Kasumi-1 (cell line): Measurements from ENCODE around the gene CD44.
A peak's percentile ranks its signal among the peaks of the same experiment; 100 is the strongest.
"Not testable (repeated sequence)": the region's sequence is repeated elsewhere in the genome, so short reads cannot be mapped to it uniquely, and the experiment has no call there.

Experiments
- DNase-seq, 2 experiments: peaks; one replicate each; lab custom pipeline; 2025; lab: John Stamatoyannopoulos, UW

Gene CD44

DNA sequence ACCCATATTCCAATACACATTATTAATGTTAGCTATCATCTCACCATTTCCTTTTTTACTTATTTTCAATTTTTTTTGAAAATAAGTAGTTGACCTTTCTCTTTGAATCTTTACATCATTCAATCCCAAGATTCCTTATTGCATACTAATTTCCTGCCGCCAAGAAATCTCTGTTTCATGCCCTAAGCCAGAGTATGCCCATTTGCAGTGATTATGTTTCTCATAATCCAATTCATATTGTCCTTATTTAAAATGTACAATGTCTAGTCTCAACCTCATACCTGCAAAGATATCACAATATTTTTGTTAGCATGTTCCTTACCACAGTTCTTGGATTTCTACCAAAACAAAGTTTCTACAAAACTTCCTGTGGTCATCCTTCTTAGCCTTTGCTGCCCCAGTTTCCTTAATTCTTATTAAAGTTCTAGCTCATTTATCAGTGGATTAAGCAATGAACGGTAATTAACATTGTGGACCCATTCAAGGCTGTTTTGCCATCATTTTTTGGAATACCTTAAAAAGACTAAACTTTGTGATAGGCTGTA, 75.3 kb downstream of the CD44 start:
- DNase-seq = no peak

DNA sequence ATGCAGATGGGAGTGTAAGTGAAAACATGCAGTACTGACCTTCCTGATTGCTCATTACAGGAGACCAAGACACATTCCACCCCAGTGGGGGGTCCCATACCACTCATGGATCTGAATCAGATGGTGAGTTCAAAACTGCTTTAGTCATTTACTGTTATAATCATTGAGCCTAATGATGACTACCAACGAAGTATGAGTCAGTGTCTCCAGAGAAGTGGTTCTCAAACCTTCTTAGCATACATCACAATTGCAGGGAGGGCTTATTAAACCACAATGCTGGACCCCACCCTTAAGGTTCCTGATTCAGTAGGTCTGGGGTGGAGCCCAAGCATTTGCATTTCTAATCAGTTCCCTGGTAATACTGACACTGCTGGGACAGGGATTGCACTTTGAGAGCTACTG, 75.8 kb downstream of the CD44 start:
- DNase-seq = no peak

DNA sequence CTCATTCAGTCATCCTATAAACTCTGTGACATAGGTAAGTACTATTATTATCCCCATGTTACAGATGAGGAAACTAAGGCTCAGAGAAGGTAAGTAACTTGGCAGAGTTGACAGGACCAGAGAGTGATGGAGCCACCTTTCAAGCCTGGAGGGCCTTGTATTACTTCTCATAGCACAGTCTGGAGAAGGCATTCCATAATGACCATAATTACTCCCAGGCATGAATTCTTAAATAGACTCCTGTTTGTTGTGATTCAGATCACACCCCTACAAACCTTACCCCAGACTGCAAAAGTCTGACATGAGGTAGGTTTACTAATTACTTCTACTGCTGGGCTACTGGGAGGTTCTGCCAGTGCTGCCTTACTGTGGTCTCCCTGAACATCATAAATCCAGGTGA, 77.0 kb downstream of the CD44 start:
- no peak for DNase-seq

DNA sequence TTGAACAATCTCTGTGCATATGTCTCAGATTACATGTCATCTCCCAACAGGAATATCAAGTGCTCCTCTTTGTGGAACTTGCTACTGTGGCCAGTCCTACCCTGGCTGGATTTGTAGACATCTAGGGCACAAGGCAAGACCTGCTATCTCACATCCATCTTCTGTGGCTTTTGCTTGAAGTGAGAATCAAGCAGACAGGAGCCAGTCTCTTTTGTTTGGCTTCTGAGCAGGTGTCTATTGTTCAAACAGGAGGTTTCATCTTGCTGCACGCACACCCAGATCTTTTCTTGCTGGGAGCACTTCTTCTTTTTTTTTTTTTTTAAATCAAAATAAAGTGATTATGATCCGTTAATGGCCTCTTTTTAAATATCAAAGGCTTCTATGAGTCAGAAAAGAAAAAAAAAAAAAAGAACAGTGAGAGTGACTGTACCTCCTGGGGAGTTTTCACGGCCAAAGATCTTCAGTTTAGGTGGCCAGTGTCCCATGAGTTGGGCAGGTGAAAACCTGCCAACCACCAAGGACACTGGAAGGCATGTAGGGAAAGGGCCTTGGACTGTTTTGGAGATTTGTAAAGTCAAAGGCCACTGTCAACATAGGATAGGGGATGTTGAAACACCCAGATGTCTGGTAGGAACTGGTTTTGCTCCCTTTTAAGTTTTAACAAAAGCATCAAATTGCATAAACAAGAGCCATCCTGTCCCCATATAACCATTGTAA, 78.1 kb downstream of the CD44 start:
- DNase-seq = no peak

DNA sequence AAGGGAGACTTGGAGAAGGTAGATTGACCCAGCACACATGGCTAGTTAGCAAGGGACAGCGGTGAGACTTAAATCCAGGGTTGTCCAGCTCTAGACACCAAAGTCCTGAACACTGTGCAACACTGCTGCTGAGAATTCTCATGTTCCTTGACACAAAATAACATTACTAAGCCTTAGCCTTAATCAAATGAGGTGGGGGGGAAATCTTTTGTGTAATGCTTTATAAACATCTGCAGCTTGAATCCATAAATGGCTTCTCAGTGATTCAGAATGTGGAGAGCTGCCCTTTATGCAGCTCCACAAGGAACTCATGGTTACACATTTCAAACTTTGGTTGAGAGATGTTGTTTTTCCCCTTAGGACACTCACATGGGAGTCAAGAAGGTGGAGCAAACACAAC, 80.0 kb downstream of the CD44 start:
- DNase-seq = no peak

DNA sequence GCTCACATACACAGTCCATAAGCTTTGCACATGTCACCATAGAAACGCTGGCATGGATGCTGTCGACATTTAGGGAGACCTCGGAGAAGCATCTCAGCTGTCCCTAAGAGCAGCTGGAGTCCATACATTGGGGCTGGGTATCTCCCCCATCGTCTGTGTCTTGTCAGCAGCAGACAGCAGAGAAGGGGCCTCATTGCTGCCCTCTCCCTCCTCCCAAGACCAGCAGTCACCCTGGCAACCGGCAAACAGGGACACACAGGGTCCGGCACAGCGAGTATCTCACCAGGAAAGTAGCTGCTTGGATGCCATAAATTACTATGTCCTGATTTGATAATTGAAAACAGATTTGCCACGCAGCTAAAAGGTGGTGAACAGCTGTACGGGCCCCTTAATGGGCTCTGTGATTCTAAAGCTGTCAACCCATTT, 84.4 kb downstream of the CD44 start:
- no peak for DNase-seq

DNA sequence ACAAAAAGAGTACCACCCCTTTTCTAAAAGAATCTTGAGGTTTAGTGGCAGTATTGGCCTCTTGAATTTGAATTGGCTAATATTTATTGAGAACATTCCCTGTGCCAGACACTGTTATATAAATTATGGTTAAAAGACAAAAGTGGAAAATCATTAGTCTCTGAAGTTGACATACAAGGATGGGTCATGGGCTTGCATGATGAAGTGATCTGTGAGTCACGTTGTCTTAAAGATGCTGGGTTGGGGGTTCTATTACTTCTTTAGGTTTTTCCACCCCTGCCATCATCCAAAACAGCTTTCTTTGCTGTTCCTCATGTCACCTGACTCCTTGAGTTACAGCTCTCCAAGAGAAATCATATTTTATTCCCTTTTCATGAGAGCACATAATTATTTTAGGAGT, 85.0 kb downstream of the CD44 start:
- DNase-seq = no peak

DNA sequence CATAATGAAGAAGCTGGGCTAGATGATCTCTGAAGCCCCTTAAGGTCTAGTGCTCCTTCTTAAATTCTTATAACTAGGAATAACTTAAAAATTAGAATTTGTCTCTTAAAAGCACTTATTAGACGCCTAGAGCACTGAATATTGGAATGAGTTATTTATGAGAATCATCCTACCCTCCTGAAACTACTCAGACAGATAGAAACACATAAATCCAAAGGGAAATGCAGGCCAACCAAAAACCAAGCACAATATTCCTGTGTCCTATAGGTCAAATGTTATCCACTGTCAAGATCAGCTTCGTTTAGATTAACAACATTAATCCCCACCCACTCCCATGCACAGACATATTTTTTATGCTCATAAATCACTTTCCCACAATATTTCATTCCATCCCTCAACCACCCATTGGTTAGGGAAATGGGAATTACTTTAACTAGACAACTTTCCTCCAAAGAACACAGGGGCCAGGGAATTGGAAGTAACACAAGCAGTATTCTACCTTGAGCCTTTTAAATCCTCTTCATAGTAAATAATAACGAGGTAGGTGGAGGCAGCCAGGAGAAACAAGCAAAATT, 87.1 kb downstream of the CD44 start:
- DNase-seq = no peak

DNA sequence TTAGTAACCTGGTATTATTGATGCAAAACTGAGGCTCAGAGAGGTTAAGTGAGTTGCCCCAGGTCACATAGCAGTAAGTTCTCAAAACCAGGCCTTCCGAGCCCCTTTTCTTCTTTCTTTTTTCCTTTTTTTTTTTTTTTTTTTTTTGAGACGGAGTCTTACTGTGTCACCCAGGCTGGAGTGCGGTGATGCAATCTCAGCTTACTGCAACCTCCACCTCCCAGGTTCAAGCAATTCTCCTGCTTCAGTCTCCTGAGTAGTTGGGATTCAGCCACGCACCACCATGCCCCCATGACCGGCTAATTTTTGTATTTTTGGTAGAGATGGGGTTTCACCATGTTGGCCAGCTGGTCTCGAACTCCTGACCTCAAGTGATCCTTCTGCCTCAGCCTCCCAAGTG, 87.8 kb downstream of the CD44 start:
- DNase-seq = not testable (repeated sequence)

DNA sequence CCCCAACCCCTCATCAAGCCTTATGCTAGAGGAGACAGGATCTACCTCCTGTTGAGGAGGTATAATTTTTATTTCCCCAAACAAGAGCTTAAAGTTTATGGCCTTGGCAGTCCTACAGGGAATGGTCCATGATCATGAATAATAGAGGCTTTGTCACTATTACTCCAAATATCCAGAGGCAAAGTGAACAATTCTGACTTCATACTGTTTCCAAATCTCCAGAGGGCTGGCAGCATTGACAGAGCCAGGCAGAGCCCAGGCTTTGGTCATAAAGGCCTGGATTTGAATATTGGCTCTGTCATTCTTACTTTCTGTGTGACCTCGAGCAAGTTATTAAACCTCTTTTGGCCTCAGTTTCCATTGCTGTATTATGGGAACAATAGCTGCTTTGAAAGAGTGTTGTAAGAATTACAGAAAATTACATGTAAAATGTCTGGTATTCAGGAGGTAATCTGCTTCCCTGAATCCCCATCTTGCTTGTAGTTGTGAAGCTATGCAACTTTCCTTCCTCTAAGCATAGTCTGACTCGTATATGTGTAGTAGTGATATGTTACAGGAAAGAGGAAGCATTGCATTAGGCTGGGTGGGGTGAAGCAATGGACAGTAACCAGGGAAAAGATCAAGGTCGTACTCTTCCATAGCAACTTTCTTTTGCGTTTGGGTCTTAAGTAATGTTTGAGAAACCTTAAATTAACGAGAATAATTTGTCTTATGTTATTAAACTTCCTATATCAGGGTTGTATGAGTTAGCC, 88.8 kb downstream of the CD44 start:
- DNase-seq = peak; percentile 81

DNA sequence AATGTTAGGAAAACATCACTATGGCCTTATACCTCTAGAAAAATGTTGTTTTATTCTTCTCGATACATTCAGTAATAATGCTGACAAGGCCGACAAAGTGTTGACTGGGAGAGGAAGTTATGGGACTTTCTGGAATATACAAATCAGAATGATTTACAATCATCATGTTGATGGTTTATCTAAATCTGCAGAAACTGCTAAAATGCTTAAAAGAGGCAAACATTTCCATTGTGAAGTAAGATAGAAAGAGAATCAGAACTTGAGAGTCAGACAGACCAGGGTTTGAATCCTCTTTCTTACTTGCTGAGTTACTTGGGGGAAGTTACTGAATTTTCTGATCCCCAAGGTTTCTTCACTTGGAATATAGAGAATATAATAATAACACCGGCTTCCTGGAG, 89.4 kb downstream of the CD44 start:
- DNase-seq = no peak

DNA sequence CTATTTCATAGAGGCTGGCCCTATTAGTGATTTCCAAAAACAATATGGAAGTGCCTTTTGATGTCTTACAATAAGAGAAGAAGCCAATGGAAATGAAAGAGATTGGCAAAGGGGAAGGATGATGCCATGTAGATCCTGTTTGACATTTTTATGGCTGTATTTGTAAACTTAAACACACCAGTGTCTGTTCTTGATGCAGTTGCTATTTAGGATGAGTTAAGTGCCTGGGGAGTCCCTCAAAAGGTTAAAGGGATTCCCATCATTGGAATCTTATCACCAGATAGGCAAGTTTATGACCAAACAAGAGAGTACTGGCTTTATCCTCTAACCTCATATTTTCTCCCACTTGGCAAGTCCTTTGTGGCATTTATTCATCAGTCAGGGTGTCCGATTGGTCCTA, 91.4 kb downstream of the CD44 start:
- no peak for DNase-seq

DNA sequence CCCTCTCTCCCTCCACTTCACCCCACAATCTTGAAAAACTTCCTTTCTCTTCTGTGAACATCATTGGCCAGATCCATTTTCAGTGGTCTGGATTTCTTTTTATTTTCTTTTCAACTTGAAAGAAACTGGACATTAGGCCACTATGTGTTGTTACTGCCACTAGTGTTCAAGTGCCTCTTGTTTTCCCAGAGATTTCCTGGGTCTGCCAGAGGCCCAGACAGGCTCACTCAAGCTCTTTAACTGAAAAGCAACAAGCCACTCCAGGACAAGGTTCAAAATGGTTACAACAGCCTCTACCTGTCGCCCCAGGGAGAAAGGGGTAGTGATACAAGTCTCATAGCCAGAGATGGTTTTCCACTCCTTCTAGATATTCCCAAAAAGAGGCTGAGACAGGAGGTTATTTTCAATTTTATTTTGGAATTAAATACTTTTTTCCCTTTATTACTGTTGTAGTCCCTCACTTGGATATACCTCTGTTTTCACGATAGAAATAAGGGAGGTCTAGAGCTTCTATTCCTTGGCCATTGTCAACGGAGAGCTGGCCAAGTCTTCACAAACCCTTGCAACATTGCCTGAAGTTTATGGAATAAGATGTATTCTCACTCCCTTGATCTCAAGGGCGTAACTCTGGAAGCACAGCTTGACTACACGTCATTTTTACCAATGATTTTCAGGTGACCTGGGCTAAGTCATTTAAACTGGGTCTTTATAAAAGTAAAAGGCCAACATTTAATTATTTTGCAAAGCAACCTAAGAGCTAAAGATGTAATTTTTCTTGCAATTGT, 92.3 kb downstream of the CD44 start:
- DNase-seq = no peak

DNA sequence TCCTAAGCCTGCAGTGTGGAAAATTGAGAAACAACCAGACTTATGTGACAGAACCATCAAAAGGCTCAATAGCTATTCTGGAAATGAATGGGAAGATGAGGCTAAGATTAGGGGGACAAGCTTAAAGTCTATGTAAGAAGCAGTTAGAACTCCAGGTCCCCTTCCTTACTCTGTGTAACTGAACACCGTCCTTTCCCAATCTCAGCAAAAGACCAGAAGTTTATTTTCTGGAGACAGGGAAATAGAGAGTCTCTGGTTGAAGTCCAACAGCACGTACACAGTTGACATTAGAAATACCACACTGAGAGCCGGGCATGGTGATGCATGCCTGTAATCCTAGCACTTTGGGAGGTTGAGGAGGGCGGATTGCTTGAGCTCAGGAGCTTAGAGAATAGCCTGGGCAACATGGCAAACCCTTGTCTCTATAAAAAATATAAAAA, 93.9 kb downstream of the CD44 start:
- DNase-seq = no peak

DNA sequence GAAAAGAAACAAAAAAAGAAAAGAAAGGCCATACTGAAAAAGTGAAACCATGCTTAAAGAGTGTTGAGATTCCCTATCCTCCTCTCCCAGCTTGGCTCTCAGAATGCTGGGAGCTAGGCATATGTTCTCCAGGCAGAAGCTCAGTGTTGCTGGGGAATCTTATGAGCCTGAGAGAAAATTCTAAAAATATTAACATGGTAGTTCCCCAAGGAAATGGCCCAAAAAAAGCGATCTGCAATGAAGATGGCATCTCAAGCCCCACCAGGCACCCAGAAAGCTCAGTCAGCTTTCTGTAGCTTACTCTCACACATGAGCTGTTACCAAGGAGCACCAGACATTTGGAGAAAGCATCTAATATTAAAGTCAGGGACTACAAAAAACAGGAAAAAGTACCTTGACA, 94.5 kb downstream of the CD44 start:
- no peak for DNase-seq

DNA sequence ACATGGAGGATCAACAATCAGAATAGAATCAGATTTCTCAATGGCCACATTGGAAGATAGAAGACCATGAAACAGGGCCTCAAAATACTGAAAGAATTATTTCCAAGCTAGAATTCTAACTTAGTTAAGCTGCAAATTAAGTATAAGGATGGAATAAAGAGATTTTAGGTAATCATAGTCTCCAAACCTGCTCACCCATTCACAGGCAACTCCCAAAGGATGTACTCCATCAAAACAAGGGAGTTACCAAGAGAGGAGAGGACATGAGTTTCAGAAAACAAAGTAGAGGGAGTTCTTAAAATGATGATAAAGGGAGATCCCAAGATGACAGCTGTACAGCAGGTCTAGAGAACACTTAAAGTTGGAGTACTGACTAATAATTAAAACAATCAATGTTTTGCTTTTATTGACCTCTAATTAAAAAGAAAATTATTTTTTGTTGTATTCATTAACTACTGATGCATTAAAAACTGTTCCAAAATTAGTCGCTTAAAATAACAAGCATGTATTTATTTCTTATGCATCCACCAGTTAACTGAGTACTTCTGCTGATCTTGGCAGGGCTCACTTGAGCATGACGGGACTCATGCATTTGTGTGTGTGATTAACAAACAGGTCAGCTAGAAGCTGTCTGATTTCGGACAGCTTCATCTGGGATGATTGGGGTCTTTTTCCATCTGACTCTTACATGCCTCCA, 95.6 kb downstream of the CD44 start:
- no peak for DNase-seq

DNA sequence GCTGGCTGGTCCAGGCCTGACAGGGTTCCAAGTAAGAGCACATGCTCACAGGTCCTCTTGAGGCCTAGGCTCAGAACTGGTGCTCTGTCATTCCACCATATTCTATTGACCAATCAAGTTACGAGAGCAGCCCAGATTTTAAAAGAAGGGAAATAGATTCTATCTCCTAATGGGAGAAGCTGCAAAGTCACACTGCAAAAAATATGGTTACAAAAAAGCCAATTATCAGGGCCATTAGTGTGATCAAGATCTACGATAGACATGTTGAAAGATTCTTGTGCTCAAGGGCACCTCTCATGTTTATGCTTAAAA, 96.1 kb downstream of the CD44 start:
- DNase-seq = no peak

DNA sequence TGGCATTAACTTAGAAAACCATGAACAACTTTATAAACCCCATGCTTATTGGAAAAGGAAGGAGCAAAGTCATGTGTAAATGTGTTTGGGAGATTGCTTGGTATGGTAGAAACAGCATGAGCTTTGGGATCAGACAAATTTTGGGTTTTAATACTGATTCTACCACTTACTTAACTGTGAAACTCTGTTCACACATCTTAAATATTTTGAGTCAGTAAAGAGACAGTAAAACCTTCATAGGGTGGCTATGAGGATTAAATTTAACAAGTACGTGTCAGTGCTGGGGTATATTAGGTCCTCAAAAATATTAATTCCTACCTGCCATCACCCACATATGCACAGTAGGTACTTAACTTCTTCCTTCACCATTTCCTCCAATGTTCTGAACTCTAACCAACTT, 96.5 kb downstream of the CD44 start:
- DNase-seq = no peak

DNA sequence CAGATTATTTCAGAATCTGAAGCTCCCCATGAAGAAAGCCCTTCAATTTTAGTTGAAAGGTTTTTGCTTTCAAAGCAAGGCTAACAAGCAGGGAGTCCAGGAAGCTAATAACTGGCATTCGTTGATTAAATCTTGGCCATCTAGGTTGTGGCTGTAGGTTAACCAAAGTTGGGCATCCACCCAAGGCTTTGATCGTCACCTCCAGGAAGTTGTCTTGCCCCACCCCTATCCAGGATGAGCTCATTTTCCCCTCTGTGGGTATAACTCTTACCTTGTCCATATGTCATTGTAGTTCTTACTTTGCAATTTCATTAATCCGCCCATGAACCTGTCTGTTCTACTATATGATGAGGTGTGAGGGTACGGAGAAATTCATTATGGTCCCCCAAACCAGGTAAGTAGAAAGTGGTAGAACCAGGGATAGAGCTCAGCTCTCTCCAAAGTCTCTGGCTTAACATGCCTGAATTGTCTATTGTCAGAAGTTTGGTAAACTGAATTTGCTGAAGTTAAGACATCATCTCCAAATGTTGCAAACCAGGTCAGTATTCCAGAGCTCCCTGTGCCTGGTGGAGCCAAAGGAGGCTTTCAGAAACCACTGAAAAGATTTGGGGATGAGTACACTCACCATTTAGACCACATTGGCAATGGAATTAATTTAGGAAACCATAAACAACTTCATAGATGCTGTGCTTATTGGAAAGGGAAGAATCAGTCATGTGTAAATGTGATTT, 97.1 kb downstream of the CD44 start:
- no peak for DNase-seq

DNA sequence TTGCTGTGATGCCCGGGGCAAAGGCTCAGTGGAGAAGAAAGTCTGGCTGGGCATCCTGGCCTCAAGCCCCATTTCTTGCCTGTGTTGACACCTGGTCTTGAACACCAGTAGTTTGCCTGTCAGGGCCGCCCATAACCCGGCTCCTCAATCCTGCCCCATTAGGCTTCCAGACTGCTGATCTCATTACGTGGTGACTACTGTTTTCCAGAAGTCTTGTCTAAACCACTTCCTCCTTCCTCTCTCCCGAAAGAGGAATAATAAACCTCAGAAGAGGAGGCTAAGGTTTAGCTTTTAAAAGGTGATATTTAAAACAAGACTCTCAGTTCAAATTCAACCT, 97.7 kb downstream of the CD44 start:
- DNase-seq = peak; percentile 2 to 3

DNA sequence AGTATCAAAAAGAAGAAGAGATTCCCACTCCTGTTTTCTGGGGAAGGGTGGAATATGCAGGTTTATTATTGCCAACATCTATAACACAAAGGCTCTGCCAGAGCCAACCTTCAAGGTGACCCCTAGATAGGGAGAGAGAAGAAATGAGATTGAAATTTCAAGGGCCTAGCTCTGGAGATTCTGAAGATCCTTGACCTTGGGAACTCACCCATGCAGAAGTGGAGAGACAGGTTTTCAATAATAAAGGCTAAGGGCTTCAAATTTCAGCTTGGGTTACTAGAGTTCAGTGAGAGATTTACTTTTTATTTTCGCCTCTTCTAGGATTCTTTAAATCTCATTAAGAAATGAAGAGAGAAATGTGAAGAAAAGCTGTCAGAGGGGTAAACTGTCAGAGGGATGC, 98.4 kb downstream of the CD44 start:
- DNase-seq = no peak
